Chondrocyte (in vitro differentiated cells): ENCODE data around the gene XXYLT1. TPM values are rescaled to one million over a fixed set of nuclear protein-coding genes. Genes with fewer than 3 reads are reported as not detected.

Experiments used
- DNase-seq: peaks from one replicate; pipeline ENCODE4 v3.0.0; 2021; ENCODE audit warnings: mixed read lengths, low spot score
- H3K27ac Mint-ChIP-seq: one replicate; pipeline ENCODE4 v1.8.0; 2021; ENCODE audit warnings: mild to moderate bottlenecking, moderate library complexity, mixed read lengths; ENCODE audit not compliant: unreplicated experiment
- H3K27me3 Mint-ChIP-seq: 2 replicates; pipeline ENCODE4 v1.8.0; 2021; ENCODE audit warnings: low read depth, mixed read lengths
- H3K36me3 Mint-ChIP-seq: 2 replicates; pipeline ENCODE4 v1.8.0; 2021; ENCODE audit warnings: low read depth, mixed read lengths
- H3K4me1 Mint-ChIP-seq: 2 replicates; pipeline ENCODE4 v1.8.0; 2021; ENCODE audit warnings: low read depth, mild to moderate bottlenecking, mixed read lengths
- H3K4me3 Mint-ChIP-seq: one replicate; pipeline ENCODE4 v1.8.0; 2021; ENCODE audit warnings: mild to moderate bottlenecking, moderate library complexity, mixed read lengths; ENCODE audit not compliant: unreplicated experiment
- H3K9me3 Mint-ChIP-seq: 2 replicates; pipeline ENCODE4 v1.8.0; 2021; ENCODE audit warnings: low read depth, mixed read lengths
- total RNA-seq: library from RNA; stranded (reverse); gene quantifications from 3 replicates; pipeline ENCODE4 v1.2.1, GENCODE V29; 2021
- TF ChIP-seq, protein P1 (sequence below): fragments of 200-600 bp; sonication (generic); IDR thresholded peaks from 2 replicates; pipeline ENCODE4 v1.5.0; 2021; ENCODE audit warnings: antibody characterized with exemption, mild to moderate bottlenecking, moderate library complexity

The XXYLT1 gene
- total RNA-seq, 1 donor from 2014 or later: 32.7 TPM

DNA sequence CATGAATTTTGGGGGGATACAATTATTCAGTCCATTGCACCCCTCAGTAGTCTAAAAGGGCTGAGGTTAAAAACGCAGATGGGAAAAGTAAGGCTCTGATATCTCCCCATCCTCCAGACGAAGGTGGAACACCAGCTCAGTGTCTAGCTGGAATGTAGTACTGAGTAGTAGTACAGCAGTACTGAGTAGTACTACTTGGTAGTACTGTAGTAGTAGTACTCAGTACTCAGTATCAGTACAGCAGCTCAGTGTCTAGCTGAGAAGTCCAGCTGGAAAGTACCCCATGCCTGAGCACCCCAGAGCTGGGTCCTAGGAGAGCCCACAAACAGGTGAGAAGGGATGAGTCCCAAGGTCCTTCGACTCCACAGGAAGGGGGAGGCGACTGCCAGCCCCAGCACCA lies 148.7 kb downstream of the XXYLT1 start:
- Mint-ChIP-seq H3K9me3 (no peaks in the 10 kb centered on the region), H3K36me3 (no peaks in the 10 kb centered on the region), H3K4me1 (peaks cover 27% of the 10 kb centered on the region), H3K27ac (no peak overlapping the region), H3K4me3 (no peak overlapping the region), H3K27me3 (no peaks in the 10 kb centered on the region)
- TF ChIP-seq, protein P1, sequence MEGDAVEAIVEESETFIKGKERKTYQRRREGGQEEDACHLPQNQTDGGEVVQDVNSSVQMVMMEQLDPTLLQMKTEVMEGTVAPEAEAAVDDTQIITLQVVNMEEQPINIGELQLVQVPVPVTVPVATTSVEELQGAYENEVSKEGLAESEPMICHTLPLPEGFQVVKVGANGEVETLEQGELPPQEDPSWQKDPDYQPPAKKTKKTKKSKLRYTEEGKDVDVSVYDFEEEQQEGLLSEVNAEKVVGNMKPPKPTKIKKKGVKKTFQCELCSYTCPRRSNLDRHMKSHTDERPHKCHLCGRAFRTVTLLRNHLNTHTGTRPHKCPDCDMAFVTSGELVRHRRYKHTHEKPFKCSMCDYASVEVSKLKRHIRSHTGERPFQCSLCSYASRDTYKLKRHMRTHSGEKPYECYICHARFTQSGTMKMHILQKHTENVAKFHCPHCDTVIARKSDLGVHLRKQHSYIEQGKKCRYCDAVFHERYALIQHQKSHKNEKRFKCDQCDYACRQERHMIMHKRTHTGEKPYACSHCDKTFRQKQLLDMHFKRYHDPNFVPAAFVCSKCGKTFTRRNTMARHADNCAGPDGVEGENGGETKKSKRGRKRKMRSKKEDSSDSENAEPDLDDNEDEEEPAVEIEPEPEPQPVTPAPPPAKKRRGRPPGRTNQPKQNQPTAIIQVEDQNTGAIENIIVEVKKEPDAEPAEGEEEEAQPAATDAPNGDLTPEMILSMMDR: no peak
- DNase-seq: no peak

DNA sequence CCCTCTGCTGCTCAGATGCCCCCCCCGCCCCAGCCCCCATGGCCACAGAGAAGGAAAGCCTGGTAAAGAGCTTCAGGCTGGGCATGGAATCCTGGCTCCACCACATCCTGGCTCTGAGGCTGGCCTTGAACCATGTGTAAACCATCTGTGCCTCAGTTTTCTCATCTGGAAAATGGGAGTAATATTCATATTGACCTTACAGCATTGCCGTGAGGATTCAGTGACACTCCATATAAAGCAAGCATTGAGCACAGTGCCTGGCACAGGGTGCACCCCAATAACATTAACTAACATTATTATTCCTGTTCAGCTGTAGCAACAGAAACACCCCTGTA lies 150.7 kb downstream of the XXYLT1 start:
- TF ChIP-seq, protein P1: no peak
- no peaks in the 10 kb centered on the region for H3K27me3 Mint-ChIP-seq
- H3K4me1 Mint-ChIP-seq: peaks cover 29% of the 10 kb centered on the region
- peak overlapping the region; percentile 89 for H3K27ac Mint-ChIP-seq
- no peaks in the 10 kb centered on the region for H3K36me3 Mint-ChIP-seq
- no peaks in the 10 kb centered on the region for H3K9me3 Mint-ChIP-seq
- DNase-seq: no peak
- no peak overlapping the region for H3K4me3 Mint-ChIP-seq

DNA sequence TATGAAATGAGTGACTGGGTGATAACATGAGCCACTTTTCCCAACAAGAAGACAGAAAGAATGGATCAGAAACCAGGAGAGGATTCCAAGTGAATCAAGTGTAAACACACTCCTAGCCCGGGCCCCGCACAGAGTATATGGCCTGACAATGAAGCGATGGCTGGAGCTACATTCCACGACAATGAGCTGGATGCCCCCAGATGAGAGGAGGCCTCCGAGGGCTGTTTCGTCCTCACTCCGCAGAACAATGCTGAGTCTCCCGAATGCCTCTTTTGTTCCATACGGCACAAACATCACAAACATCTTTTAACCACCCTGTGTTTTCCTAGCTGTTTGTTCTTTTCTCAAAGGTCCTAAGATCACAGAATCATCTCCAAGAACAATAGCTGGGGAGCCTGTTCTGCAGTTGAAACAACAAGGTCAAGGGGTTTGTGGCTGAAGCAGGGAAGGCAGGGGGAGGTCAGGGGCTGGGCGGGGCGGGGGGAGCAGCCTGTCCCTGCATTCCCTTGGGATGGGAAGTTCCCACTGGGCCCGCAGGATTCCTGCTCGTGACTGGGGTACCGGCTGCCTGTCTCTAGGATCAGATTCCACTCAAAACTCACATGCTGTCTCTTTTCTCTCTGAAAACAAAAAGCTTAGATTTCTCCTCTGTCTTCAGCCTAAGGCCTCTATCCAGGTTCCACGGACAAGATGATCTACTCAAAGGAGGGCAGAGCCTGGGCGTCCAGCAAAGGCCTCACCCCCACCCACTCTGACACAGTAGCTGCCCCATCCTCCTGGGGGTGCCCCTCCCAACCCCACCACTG lies 151.3 kb downstream of the XXYLT1 start:
- TF ChIP-seq, protein P1: no peak
- Mint-ChIP-seq H3K36me3 (no peaks in the 10 kb centered on the region), H3K4me3 (peak overlapping the region; percentile 31), H3K27me3 (no peaks in the 10 kb centered on the region), H3K4me1 (peaks cover 29% of the 10 kb centered on the region), H3K9me3 (no peaks in the 10 kb centered on the region), H3K27ac (peak overlapping the region; percentile 89)
- DNase-seq: no peak

DNA sequence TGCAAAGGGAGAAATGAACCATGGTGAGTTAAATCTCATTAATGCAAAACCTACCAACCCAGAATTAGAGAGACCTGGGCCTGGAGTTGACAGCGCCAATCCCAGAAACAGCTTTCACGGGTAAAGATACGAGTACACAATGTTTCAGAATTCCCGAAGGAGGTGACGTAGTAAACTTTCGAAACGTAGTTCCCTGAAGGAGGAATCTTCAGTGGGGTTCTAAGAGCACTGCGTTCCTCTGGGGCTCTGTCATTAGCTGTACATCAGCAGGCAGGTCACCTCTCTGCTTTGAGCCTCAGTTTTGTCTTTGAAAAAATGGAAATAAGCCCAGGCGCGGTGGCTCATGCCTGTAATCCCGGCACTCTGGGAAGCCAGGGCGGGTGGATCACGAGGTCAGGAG lies 152.3 kb downstream of the XXYLT1 start:
- Mint-ChIP-seq H3K27me3 (no peaks in the 10 kb centered on the region), H3K4me1 (peaks cover 29% of the 10 kb centered on the region), H3K36me3 (no peaks in the 10 kb centered on the region), H3K27ac (no peak overlapping the region), H3K9me3 (no peaks in the 10 kb centered on the region), H3K4me3 (no peak overlapping the region)
- DNase-seq: no peak
- TF ChIP-seq, protein P1: no peak

DNA sequence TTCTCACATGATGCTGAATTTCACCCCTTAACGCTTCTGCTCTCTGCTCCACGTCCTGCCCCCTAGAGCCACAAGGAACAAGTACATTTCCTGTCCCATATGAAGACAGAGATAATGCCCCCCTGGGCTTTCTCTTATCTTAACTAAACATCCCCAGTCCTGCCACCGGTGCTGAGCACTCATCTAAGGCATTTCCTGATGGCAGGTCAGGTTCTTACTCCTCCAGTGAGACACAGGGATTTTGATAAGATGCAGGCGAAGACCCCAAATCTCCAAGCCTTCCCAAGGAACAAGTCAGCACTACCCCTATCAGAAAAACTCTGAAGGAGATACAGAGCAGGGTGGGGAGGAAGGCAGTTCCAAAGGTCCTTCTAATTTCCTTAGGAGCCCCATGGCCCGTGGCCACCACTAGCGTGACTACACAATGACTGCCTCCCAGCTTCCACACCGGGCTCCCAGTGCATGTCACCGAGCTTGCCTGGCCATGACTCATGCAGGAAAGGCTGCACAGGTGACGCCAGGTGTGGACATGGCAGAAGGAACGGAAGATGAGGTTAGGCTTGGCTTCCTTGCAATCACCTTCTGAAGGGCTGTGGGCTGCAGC lies 152.9 kb downstream of the XXYLT1 start:
- H3K36me3 Mint-ChIP-seq: no peaks in the 10 kb centered on the region
- H3K27me3 Mint-ChIP-seq: no peaks in the 10 kb centered on the region
- no peak for DNase-seq
- H3K4me1 Mint-ChIP-seq: peaks cover 29% of the 10 kb centered on the region
- TF ChIP-seq, protein P1: peak; percentile 53
- H3K9me3 Mint-ChIP-seq: no peaks in the 10 kb centered on the region
- peak overlapping the region; percentile 30 for H3K27ac Mint-ChIP-seq
- H3K4me3 Mint-ChIP-seq: no peak overlapping the region
